ENCODE results near the gene TSPAN17. TPM values are rescaled to one million over a fixed set of nuclear protein-coding genes. Genes with fewer than 3 reads are reported as not detected.

Gene TSPAN17
- polyA plus RNA-seq, 3 donors, result 22.2 to 27.7 (median 24.1) TPM

- H3K79me2 ChIP-seq (ENCODE audit: insufficient read depth, low read length), result no peaks in the 10 kb centered on the region
- H3K9ac ChIP-seq (ENCODE audit: insufficient read depth, low read length, poor library complexity, severe bottlenecking), result no peak overlapping the region
- no peak overlapping the region for H3K27ac Mint-ChIP-seq
- H3K27me3 ChIP-seq (ENCODE audit: control insufficient read depth in 2 of 2, insufficient read depth in 2 of 2, low read length in 2 of 2), result no peaks in the 10 kb centered on the region
- peaks cover 5 to 11% of the 10 kb centered on the region in 2 donors for H3K36me3 Mint-ChIP-seq
- no peak for TF ChIP-seq CTCF (IDR thresholded peaks at IDR 0.05)
- H3K4me2 ChIP-seq (replicated peaks; ENCODE audit: extremely low read depth, low read length, poor library complexity, severe bottlenecking), result no peak overlapping the region
- no peaks in the 10 kb centered on the region for H3K36me3 ChIP-seq (replicated peaks in 1 of 2; ENCODE audit: control insufficient read depth in 1 of 2, insufficient read depth in 2 of 2, low read length in 2 of 2)
- peaks cover 0 to 2% (median 0%) of the 10 kb centered on the region in 7 donors for H3K9me3 Mint-ChIP-seq
- H3K4me3 ChIP-seq (replicated peaks in 1 of 3; ENCODE audit: low read depth in 2 of 3, low read length in 3 of 3), result no peak overlapping the region
- peaks cover 23% of the 10 kb centered on the region for H3K4me1 Mint-ChIP-seq
- no peak overlapping the region for H3K27ac ChIP-seq (ENCODE audit: low read depth in 1 of 2, low read length in 2 of 2)
- H3K4me1 ChIP-seq (ENCODE audit: control insufficient read depth in 1 of 2, insufficient read depth in 2 of 2, low read length in 2 of 2), result peaks cover 18 to 19% of the 10 kb centered on the region in 2 donors
- H3K9me3 ChIP-seq (replicated peaks in 1 of 2; ENCODE audit: control insufficient read depth in 1 of 2, insufficient read depth in 1 of 2, low read length in 2 of 2), result no peaks in the 10 kb centered on the region
- intact Hi-C loops (cut with micrococcal nuclease), result no loop called here
- H3K4me3 Mint-ChIP-seq, result no peak overlapping the region
- peaks cover 9 to 38% (median 25%) of the 10 kb centered on the region in 3 donors for H3K27me3 Mint-ChIP-seq (ENCODE audit: low read depth in 3 of 3)
- H4K20me1 ChIP-seq (ENCODE audit: insufficient read depth, low read length), result peaks cover 4% of the 10 kb centered on the region
- H2AFZ ChIP-seq (ENCODE audit: insufficient read depth, low read depth, low read length, poor library complexity, severe bottlenecking), result no peak overlapping the region
- 77% methylated on average over 6 of the region's 10 CpGs for WGBS (ENCODE audit: insufficient coverage)
- DNase-seq, result no peak
Measured at GRCh38 chr5:176661676-176662075, 14.4 kb downstream of the TSPAN17 start.

GRCh38 chr5:176662371-176663333 lies 15.4 kb downstream of the TSPAN17 start:
- H2AFZ ChIP-seq (ENCODE audit: insufficient read depth, low read depth, low read length, poor library complexity, severe bottlenecking), result no peak overlapping the region
- no peak overlapping the region for H3K27ac ChIP-seq (ENCODE audit: low read depth in 1 of 2, low read length in 2 of 2)
- Mint-ChIP-seq H3K27ac (no peak overlapping the region), H3K4me3 (no peak overlapping the region), H3K36me3 (peaks cover 0 to 4% of the 10 kb centered on the region in 2 donors), H3K9me3 (peaks cover 0 to 8% (median 0%) of the 10 kb centered on the region in 7 donors), H3K4me1 (peaks cover 23% of the 10 kb centered on the region), H3K27me3 (ENCODE audit: low read depth in 3 of 3) (peaks cover 10 to 40% (median 25%) of the 10 kb centered on the region in 3 donors)
- WGBS (ENCODE audit: insufficient coverage), result 94% methylated on average over 16 of the region's 21 CpGs
- no peak overlapping the region for H3K4me3 ChIP-seq (replicated peaks in 1 of 3; ENCODE audit: low read depth in 2 of 3, low read length in 3 of 3)
- no peak overlapping the region for H3K9ac ChIP-seq (ENCODE audit: insufficient read depth, low read length, poor library complexity, severe bottlenecking)
- no peaks in the 10 kb centered on the region for H3K79me2 ChIP-seq (ENCODE audit: insufficient read depth, low read length)
- no peak for TF ChIP-seq CTCF (IDR thresholded peaks at IDR 0.05)
- peaks cover 18 to 19% of the 10 kb centered on the region in 2 donors for H3K4me1 ChIP-seq (ENCODE audit: control insufficient read depth in 1 of 2, insufficient read depth in 2 of 2, low read length in 2 of 2)
- H3K4me2 ChIP-seq (replicated peaks; ENCODE audit: extremely low read depth, low read length, poor library complexity, severe bottlenecking), result no peak overlapping the region
- H4K20me1 ChIP-seq (ENCODE audit: insufficient read depth, low read length), result peaks cover 4% of the 10 kb centered on the region
- no peaks in the 10 kb centered on the region for H3K27me3 ChIP-seq (ENCODE audit: control insufficient read depth in 2 of 2, insufficient read depth in 2 of 2, low read length in 2 of 2)
- H3K36me3 ChIP-seq (replicated peaks in 1 of 2; ENCODE audit: control insufficient read depth in 1 of 2, insufficient read depth in 2 of 2, low read length in 2 of 2), result no peaks in the 10 kb centered on the region
- no peak for DNase-seq
- intact Hi-C loops (cut with micrococcal nuclease), result no loop called here
- H3K9me3 ChIP-seq (replicated peaks in 1 of 2; ENCODE audit: control insufficient read depth in 1 of 2, insufficient read depth in 1 of 2, low read length in 2 of 2), result no peaks in the 10 kb centered on the region

All from CD14-positive monocyte (primary cell).